B cell (primary cell): ENCODE results near the gene USO1. TPM values are rescaled to one million over a fixed set of nuclear protein-coding genes. Genes with fewer than 3 reads are reported as not detected.

Source experiments
- ATAC-seq: fragments of 200-7000 bp; cut with Tn5 transposase; one replicate; pipeline ENCODE4 v1.10.0; 2021; ENCODE audit warnings: low read depth, mild to moderate bottlenecking, moderate number of reproducible peaks, moderate library complexity
- CTCF ChIA-PET: fragments of 350-600 bp; sonication (Branson Sonifier 250); formaldehyde crosslinking; loops from one replicate; lab custom pipeline; 2021; ENCODE audit warnings: antibody characterized with exemption, inconsistent platforms; lab: Charles Lee
- POLR2A ChIA-PET: fragments of 350-600 bp; sonication (Branson Sonifier 250); formaldehyde crosslinking; loops from one replicate; lab custom pipeline; 2021; ENCODE audit warnings: antibody characterized with exemption; lab: Charles Lee
- DNase-seq: peaks from one replicate; pipeline ENCODE4 v3.0.0; 2013
- H2AFZ ChIP-seq: 2 replicates; pipeline ENCODE4 v1.6.1; 2012; ENCODE audit warnings: mild to moderate bottlenecking, low read depth, low read length; ENCODE audit not compliant: insufficient read depth, poor library complexity, severe bottlenecking
- H3K27ac ChIP-seq, 2 donors: 1 replicate in 1 of 2; 2 replicates in 1 of 2; pipeline ENCODE4 v1.5.1; 2012 to 2013; ENCODE audit warnings: low read length in 2 of 2, mild to moderate bottlenecking in 2 of 2, moderate library complexity in 1 of 2
- H3K27me3 ChIP-seq, 4 experiments: fragments of 200-600 bp in 1 of 4; sonication (generic) in 1 of 4; replicated peaks in 1 of 4; 1 replicate in 2 of 4; 2 replicates in 2 of 4; pipeline versions ENCODE4 v1.6.1 to v1.7.0; 2013 to 2016; ENCODE audit warnings: low read length in 3 of 4, mild to moderate bottlenecking in 2 of 4, mixed read lengths in 1 of 4, moderate library complexity in 1 of 4; ENCODE audit not compliant: insufficient read depth in 4 of 4, control insufficient read depth in 3 of 4; ENCODE audit errors: control extremely low read depth in 1 of 4
- H3K36me3 ChIP-seq, 2 experiments: replicated peaks in 1 of 2; 1 replicate in 1 of 2; 2 replicates in 1 of 2; pipeline versions ENCODE4 v1.6.1 to v1.7.1; 2013; ENCODE audit warnings: low read length in 1 of 2; ENCODE audit not compliant: insufficient read depth in 2 of 2, control insufficient read depth in 1 of 2; ENCODE audit errors: control extremely low read depth in 1 of 2, extremely low read depth in 1 of 2
- H3K4me1 ChIP-seq, 2 donors: fragments of 200-600 bp in 1 of 2; sonication (generic) in 1 of 2; 1 replicate in 1 of 2; 2 replicates in 1 of 2; pipeline versions ENCODE4 v1.5.1 to v1.6.1; 2013 to 2017; ENCODE audit warnings: low read length in 2 of 2; ENCODE audit not compliant: control insufficient read depth in 2 of 2, insufficient read depth in 2 of 2
- H3K4me2 ChIP-seq: replicated peaks from 2 replicates; pipeline ENCODE3; 2012; ENCODE audit warnings: mild to moderate bottlenecking, low read depth, low read length; ENCODE audit not compliant: poor library complexity, severe bottlenecking
- H3K4me3 ChIP-seq, 5 experiments: fragments of 200-600 bp in 1 of 5; sonication (generic) in 1 of 5; 1 replicate in 3 of 5; 2 replicates in 2 of 5; pipeline versions ENCODE4 v1.5.1 to v1.7.0; 2011 to 2016; ENCODE audit warnings: low read length in 4 of 5, mild to moderate bottlenecking in 4 of 5, low read depth in 2 of 5, control low read depth in 1 of 5, moderate library complexity in 1 of 5; ENCODE audit not compliant: insufficient read depth in 1 of 5; ENCODE audit errors: control extremely low read depth in 1 of 5, extremely low read depth in 1 of 5
- H3K79me2 ChIP-seq: fragments of 200-600 bp; sonication (generic); one replicate; pipeline ENCODE4 v1.6.0; 2016; ENCODE audit warnings: low read length; ENCODE audit not compliant: control insufficient read depth, insufficient read depth
- H3K9ac ChIP-seq: fragments of 200-600 bp; sonication (generic); 2 replicates; pipeline ENCODE4 v1.6.1; 2017; ENCODE audit warnings: mild to moderate bottlenecking, low read length, moderate library complexity
- H3K9me3 ChIP-seq, 3 donors: one replicate each; pipeline versions ENCODE4 v1.6.1 to v1.7.1; 2013; ENCODE audit warnings: low read length in 2 of 3; ENCODE audit not compliant: control insufficient read depth in 2 of 3, insufficient read depth in 1 of 3; ENCODE audit errors: control extremely low read depth in 1 of 3
- H4K20me1 ChIP-seq: 2 replicates; pipeline ENCODE4 v1.6.0; 2012; ENCODE audit warnings: mild to moderate bottlenecking, low read length; ENCODE audit not compliant: insufficient read depth, control insufficient read depth, poor library complexity, severe bottlenecking
- H3K27ac Mint-ChIP-seq: one replicate; pipeline ENCODE4 v1.8.0; 2021; ENCODE audit warnings: mixed read lengths
- H3K27me3 Mint-ChIP-seq: one replicate; pipeline ENCODE4 v1.8.0; 2021; ENCODE audit warnings: mixed read lengths
- H3K4me1 Mint-ChIP-seq: one replicate; pipeline ENCODE4 v1.8.0; 2021; ENCODE audit warnings: mixed read lengths
- H3K4me3 Mint-ChIP-seq: one replicate; pipeline ENCODE4 v1.8.0; 2021; ENCODE audit warnings: mixed read lengths
- H3K9me3 Mint-ChIP-seq: one replicate; pipeline ENCODE4 v1.8.0; 2022; ENCODE audit warnings: mixed read lengths; ENCODE audit not compliant: insufficient read depth
- CTCF ChIP-seq: fragments of 200-600 bp; IDR thresholded peaks from one replicate; pipeline ENCODE4 v1.8.0; 2022; ENCODE audit warnings: antibody characterized with exemption, mild to moderate bottlenecking
- EZH2 ChIP-seq: IDR thresholded peaks from 2 replicates; pipeline ENCODE4 v1.6.1; 2012; ENCODE audit warnings: borderline replicate concordance, low read depth, mild to moderate bottlenecking, moderate library complexity, low read length; ENCODE audit not compliant: insufficient read depth, poor library complexity, severe bottlenecking
- WGBS: methylation state at CpG from one replicate; pipeline ENCODE4 v1.1.5; 2013; ENCODE audit warnings: missing lambda C conversion rate; ENCODE audit not compliant: insufficient coverage; 5-methylcytosine and 5-hydroxymethylcytosine counted together
- intact Hi-C: fragments of 100-400 bp; cut with micrococcal nuclease; formaldehyde crosslinking; loops from one replicate; pipeline ENCODE4 v1.10.0; 2022
- polyA plus RNA-seq: library from polyadenylated mRNA; depleted of rRNA; stranded (reverse); fragments of >200 nt; gene quantifications from 2 replicates; pipeline ENCODE4 v1.2.3, GENCODE V29; 2012
- total RNA-seq, 2 donors: library from RNA; stranded (reverse); fragments of 120-200 nt in 1 of 2; gene quantifications; 1 replicate in 1 of 2; 2 replicates in 1 of 2; pipeline versions ENCODE4 v1.2.3 to v1.2.4, GENCODE V29; 2013 to 2022

Gene USO1
- total and polyA plus RNA-seq, 2 donors (not counting 1 experiment from before 2014, with no cell fraction given): 12.3 to 45.0 TPM

GRCh38 chr4:75678965-75679364, 45.4 kb upstream of the USO1 start:
- Histone ChIP-seq H3K27ac (no peak overlapping the region), H3K36me3 (no peaks in the 10 kb centered on the region), H3K9me3 (no peaks in the 10 kb centered on the region), H3K79me2 (peaks cover 13% of the 10 kb centered on the region), H3K4me2 (no peak overlapping the region), H4K20me1 (no peaks in the 10 kb centered on the region), H3K27me3 (no peaks in the 10 kb centered on the region), H3K4me1 (peaks cover 3 to 8% of the 10 kb centered on the region in 2 donors), H3K9ac (no peak overlapping the region), H2AFZ (no peak overlapping the region), H3K4me3 (no peak overlapping the region)
- Mint-ChIP-seq H3K27ac (no peak overlapping the region), H3K4me3 (no peak overlapping the region), H3K4me1 (peaks cover 8% of the 10 kb centered on the region), H3K9me3 (no peaks in the 10 kb centered on the region), H3K27me3 (no peaks in the 10 kb centered on the region)
- intact Hi-C loops: no loop called here
- ChIA-PET CTCF (interaction anchor here (0.7 kb wide), 1 partner anchor 14 kb away, joined by 3 read pairs; no protein-coding TSS in a partner anchor), POLR2A (no interaction called here)
- ATAC-seq (no peak), DNase-seq (no peak)
- TF ChIP-seq CTCF (no peak), EZH2 (no peak)

GRCh38 chr4:75679876-75680575, 44.4 kb upstream of the USO1 start:
- H3K27me3 ChIP-seq: no peaks in the 10 kb centered on the region
- H3K27ac ChIP-seq: no peak overlapping the region
- H3K36me3 ChIP-seq: no peaks in the 10 kb centered on the region
- H3K4me2 ChIP-seq: no peak overlapping the region
- Mint-ChIP-seq H3K27me3 (no peaks in the 10 kb centered on the region), H3K4me1 (peaks cover 6% of the 10 kb centered on the region), H3K9me3 (no peaks in the 10 kb centered on the region), H3K27ac (no peak overlapping the region), H3K4me3 (no peak overlapping the region)
- peaks cover 0 to 4% of the 10 kb centered on the region in 2 donors for H3K4me1 ChIP-seq
- peaks cover 8% of the 10 kb centered on the region for H3K79me2 ChIP-seq
- H3K4me3 ChIP-seq: no peak overlapping the region
- H2AFZ ChIP-seq: no peak overlapping the region
- no peaks in the 10 kb centered on the region for H3K9me3 ChIP-seq
- H3K9ac ChIP-seq: no peak overlapping the region
- intact Hi-C loops: no loop called here
- WGBS: no CpG with 5 or more reads among the region's 3 CpGs
- TF ChIP-seq EZH2 (no peak), CTCF (no peak)
- no peak for DNase-seq
- POLR2A ChIA-PET: no interaction called here
- H4K20me1 ChIP-seq: no peaks in the 10 kb centered on the region
- ATAC-seq: no peak
- CTCF ChIA-PET: no interaction called here
